Measurements from ENCODE around the gene RBBP8NL. TPM values are rescaled to one million over a fixed set of nuclear protein-coding genes. Genes with fewer than 3 reads are reported as not detected.

Gene RBBP8NL
- polyA plus RNA-seq, 1 experiment: not detected

DNA sequence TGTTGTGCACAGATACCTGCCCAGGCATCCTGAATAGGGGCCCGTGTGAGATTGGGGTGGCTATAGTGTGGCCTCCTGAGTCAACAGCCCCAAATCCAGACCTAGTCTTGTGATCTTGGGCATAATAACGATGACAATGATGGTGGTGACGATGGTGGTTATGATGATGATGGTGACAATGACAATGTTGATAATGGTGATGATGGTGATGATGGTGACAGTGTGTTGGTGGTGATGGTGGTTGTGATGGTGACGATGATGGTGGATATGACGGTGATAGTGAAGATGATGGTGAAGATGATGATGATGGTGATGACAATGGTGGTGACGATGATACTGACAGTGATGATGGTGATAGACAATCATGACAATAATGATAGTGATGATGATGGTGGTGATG lies 45.5 kb downstream of the RBBP8NL start:
- Histone ChIP-seq H3K4me3 (ENCODE audit: low read depth, low read length) (no peak overlapping the region), H3K27ac (ENCODE audit: low read depth, low read length) (no peak overlapping the region), H3K9me3 (ENCODE audit: control insufficient read depth, insufficient read depth, low read length) (no peaks in the 10 kb centered on the region; the same call in 1 of the 2 replicates), H3K27me3 (ENCODE audit: control insufficient read depth, insufficient read depth, low read length) (no peaks in the 10 kb centered on the region)
- CTCF ChIA-PET: interaction anchor here (0.9 to 1.9 kb wide), 5 partner anchors 9 to 82 kb away, joined by 3 to 35 read pairs (median 16); partner anchors contain the start of gene ADRM1
- TF ChIP-seq, protein P1, sequence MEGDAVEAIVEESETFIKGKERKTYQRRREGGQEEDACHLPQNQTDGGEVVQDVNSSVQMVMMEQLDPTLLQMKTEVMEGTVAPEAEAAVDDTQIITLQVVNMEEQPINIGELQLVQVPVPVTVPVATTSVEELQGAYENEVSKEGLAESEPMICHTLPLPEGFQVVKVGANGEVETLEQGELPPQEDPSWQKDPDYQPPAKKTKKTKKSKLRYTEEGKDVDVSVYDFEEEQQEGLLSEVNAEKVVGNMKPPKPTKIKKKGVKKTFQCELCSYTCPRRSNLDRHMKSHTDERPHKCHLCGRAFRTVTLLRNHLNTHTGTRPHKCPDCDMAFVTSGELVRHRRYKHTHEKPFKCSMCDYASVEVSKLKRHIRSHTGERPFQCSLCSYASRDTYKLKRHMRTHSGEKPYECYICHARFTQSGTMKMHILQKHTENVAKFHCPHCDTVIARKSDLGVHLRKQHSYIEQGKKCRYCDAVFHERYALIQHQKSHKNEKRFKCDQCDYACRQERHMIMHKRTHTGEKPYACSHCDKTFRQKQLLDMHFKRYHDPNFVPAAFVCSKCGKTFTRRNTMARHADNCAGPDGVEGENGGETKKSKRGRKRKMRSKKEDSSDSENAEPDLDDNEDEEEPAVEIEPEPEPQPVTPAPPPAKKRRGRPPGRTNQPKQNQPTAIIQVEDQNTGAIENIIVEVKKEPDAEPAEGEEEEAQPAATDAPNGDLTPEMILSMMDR (IDR thresholded peaks at IDR 0.05; ENCODE audit: low read depth, low read length): no peak
- POLR2A ChIA-PET: no interaction called here
- no peak for DNase-seq (ENCODE audit: low read depth, low spot score)

DNA sequence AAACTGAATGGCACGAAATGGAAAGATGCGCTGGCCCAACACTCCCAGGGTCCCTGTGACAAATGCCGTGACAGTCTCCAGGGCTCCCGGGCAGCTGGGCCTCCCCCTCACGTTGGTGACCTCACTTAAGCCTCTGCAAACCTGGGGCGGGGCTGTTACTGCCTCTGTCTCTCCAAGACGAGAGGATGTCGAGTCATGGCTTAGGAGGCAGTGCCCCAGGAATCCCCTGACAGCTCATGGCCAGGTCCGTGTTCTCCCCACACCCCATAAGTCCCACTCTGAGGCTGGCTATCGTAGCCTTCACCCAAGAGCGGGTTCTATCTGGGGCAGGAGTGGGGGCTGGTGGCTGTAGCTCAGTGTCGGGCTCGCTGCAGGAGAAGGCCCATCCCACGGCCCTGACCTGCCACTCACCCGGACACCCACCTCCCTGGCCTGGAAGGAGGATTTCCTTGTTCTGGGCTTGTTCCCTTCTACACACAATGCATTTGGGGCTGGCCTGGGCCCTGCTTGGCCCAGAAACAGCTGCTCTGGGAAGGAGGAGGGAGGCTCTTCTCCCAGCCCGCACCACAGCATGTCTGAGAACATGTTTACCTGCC lies 46.0 kb downstream of the RBBP8NL start:
- POLR2A ChIA-PET: no interaction called here
- no peak overlapping the region for H3K4me3 ChIP-seq (ENCODE audit: low read depth, low read length)
- no peak overlapping the region for H3K27ac ChIP-seq (ENCODE audit: low read depth, low read length)
- no peaks in the 10 kb centered on the region; the same call in 1 of the 2 replicates for H3K9me3 ChIP-seq (ENCODE audit: control insufficient read depth, insufficient read depth, low read length)
- CTCF ChIA-PET: interaction anchor here (1.6 kb wide), 1 partner anchor 80 kb away, joined by 6 read pairs; no protein-coding TSS in a partner anchor
- H3K27me3 ChIP-seq (ENCODE audit: control insufficient read depth, insufficient read depth, low read length): no peaks in the 10 kb centered on the region
- no peak for DNase-seq (ENCODE audit: low read depth, low spot score)
- TF ChIP-seq, protein P1 (IDR thresholded peaks at IDR 0.05; ENCODE audit: low read depth, low read length): no peak

DNA sequence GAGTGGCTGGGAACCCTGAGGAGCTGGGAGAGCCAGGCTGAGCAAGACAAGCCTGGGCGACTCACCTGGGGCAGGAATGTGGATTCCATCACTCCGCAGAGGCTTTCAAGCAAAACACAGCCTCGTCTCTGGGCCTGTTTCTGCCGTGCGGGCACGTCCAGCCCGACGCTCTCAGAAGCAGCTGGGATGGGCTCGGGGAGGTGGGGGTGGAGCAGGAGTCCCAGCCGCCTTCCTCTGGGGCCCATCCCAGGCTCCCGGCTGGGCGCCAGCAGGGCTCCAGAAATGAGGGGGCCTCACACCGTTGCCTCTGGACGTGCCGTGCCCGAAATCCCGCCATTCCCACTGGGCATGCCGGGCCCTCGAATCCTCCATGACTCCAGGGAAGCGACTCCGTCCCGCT lies 49.1 kb downstream of the RBBP8NL start:
- DNase-seq (ENCODE audit: low read depth, low spot score): no peak
- no peaks in the 10 kb centered on the region for H3K27me3 ChIP-seq (ENCODE audit: control insufficient read depth, insufficient read depth, low read length)
- ChIA-PET POLR2A (no interaction called here), CTCF (interaction anchor here (1.0 kb wide), 1 partner anchor 77 kb away, joined by 3 read pairs; no protein-coding TSS in a partner anchor)
- H3K9me3 ChIP-seq (ENCODE audit: control insufficient read depth, insufficient read depth, low read length): peaks cover 9% of the 10 kb centered on the region
- H3K27ac ChIP-seq (ENCODE audit: low read depth, low read length): peak overlapping the region; percentile 2
- H3K4me3 ChIP-seq (ENCODE audit: low read depth, low read length): no peak overlapping the region
- TF ChIP-seq, protein P1 (IDR thresholded peaks at IDR 0.05; ENCODE audit: low read depth, low read length): no peak

DNA sequence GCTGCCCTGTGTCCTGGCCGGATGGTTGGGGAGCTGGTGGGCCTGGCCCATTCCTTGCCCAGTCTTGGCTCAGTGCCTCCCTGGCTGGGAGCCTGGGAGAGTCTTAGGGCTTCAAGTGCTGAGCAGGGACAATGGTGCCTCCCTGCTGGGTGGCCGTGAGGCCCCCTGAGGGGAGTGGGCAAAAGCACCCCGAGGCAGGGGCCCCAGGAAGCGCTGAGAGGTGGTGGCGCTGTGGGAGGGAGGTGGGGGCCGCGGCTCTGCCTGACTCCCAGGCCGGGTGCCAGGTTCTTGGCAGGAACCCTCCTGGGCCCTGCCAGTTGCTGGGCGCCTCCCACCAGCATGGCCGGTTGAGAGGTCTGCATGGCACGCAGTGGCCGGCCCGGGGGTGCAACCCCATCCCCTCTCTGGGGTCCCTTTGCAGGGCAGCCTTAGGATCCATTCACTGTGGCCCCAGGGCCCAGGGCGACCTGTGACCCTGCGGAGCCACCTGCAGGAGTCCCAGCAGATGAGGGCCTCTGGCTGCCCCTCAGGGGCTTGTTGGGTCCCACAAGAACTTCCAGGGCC lies 49.6 kb downstream of the RBBP8NL start:
- TF ChIP-seq, protein P1 (IDR thresholded peaks at IDR 0.05; ENCODE audit: low read depth, low read length): no peak
- Histone ChIP-seq H3K4me3 (ENCODE audit: low read depth, low read length) (no peak overlapping the region), H3K9me3 (ENCODE audit: control insufficient read depth, insufficient read depth, low read length) (peaks cover 12% of the 10 kb centered on the region), H3K27ac (ENCODE audit: low read depth, low read length) (peak overlapping the region; percentile 2), H3K27me3 (ENCODE audit: control insufficient read depth, insufficient read depth, low read length) (no peaks in the 10 kb centered on the region)
- ChIA-PET CTCF (interaction anchor here (3.6 kb wide), 1 partner anchor 76 kb away, joined by 50 read pairs; no protein-coding TSS in a partner anchor), POLR2A (interaction anchor here (1.1 kb wide), 1 partner anchor 9 kb away, joined by 4 read pairs; the partner anchor contains the start of gene RPS21)
- no peak for DNase-seq (ENCODE audit: low read depth, low spot score)

DNA sequence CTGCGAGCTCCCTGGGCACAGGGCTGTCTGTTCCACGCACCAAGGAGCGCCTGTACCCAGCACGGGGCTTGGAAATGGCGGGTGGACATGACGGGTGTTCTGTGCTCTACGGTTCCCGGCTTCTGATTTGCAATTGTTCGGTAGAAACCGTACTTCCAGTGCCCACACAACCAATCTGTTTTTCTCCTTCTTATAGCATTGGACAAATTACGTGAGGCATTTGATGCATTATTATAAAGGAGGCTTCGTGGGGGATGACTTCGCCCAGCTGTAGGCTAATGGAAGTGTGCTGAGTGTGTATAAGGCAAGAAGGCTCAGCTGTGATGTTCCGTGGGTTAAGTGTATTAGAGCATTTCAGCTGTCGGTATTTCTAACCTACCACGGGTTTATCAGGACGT lies 50.3 kb downstream of the RBBP8NL start:
- Histone ChIP-seq H3K9me3 (ENCODE audit: control insufficient read depth, insufficient read depth, low read length) (peaks cover 16% of the 10 kb centered on the region), H3K27ac (ENCODE audit: low read depth, low read length) (no peak overlapping the region), H3K4me3 (ENCODE audit: low read depth, low read length) (no peak overlapping the region), H3K27me3 (ENCODE audit: control insufficient read depth, insufficient read depth, low read length) (no peaks in the 10 kb centered on the region)
- TF ChIP-seq, protein P1 (IDR thresholded peaks at IDR 0.05; ENCODE audit: low read depth, low read length): no peak
- CTCF ChIA-PET: interaction anchor here (3.6 kb wide), 1 partner anchor 76 kb away, joined by 50 read pairs; no protein-coding TSS in a partner anchor
- POLR2A ChIA-PET: interaction anchor here (1.1 kb wide), 1 partner anchor 10 kb away, joined by 4 read pairs; the partner anchor contains the start of gene RPS21
- no peak for DNase-seq (ENCODE audit: low read depth, low spot score)

Data from AG04450 (cell line).